ENCODE results near the gene LRP4.

Gene LRP4

DNA sequence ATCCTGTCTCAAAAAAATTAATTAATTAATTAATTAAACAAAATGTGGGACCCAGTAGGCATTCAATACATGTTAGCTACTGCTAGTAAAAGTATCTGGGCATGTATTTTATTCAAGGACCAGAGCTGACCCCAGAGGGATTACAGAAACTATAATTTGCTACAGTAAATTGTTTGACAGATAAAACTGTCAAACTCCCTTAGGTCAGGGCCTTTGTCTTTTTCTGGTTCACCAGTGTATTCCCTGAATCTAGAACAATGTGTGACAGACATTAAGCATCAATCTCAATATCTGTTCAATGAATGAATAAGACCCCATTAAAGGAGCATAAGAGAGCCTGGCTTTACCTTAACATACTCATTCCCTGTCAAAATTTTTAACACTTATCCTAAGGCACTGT lies 78.2 kb downstream of the LRP4 start:
- TF ChIP-seq, protein P1, sequence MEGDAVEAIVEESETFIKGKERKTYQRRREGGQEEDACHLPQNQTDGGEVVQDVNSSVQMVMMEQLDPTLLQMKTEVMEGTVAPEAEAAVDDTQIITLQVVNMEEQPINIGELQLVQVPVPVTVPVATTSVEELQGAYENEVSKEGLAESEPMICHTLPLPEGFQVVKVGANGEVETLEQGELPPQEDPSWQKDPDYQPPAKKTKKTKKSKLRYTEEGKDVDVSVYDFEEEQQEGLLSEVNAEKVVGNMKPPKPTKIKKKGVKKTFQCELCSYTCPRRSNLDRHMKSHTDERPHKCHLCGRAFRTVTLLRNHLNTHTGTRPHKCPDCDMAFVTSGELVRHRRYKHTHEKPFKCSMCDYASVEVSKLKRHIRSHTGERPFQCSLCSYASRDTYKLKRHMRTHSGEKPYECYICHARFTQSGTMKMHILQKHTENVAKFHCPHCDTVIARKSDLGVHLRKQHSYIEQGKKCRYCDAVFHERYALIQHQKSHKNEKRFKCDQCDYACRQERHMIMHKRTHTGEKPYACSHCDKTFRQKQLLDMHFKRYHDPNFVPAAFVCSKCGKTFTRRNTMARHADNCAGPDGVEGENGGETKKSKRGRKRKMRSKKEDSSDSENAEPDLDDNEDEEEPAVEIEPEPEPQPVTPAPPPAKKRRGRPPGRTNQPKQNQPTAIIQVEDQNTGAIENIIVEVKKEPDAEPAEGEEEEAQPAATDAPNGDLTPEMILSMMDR (IDR thresholded peaks at IDR 0.05): no peak

DNA sequence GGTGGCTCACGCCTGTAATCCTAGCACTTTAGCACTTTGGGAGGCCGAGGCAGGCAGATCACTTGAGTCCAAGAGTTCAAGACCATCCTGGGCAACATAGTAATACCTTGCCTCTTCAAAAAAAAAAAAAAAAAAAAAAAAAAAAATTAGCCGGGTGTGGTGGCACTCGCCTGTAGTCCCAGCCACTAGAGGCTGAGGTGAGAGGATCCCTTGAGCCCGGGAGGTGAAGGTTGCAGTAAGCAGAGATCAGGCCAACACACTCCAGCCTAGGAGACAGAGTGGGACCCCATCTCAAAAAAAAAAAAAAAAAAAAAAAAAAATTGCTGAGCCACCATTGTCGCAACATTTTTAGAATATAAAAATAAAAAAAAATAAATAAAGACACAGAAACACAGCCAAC lies 79.8 kb downstream of the LRP4 start:
- TF ChIP-seq, protein P1 (IDR thresholded peaks at IDR 0.05): no peak

DNA sequence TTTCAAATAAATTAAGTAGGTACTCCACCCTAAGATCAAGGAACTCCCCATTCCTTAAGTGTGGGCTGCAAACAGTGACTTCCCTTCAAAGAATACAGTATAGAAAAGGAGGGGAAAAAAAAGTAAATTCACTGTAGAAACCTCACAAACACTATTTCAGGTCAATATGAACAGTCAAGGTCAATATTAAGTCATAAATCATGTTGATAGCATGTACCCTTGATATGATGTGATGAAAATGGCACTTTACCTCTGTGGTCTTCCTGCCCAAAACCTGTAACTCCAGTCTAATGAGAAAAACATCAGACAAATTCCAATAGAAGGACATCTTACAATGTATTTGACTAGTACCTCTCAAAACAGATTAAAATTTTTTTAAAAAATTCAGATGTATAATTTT lies 80.5 kb downstream of the LRP4 start:
- TF ChIP-seq, protein P1 (IDR thresholded peaks at IDR 0.05): no peak

DNA sequence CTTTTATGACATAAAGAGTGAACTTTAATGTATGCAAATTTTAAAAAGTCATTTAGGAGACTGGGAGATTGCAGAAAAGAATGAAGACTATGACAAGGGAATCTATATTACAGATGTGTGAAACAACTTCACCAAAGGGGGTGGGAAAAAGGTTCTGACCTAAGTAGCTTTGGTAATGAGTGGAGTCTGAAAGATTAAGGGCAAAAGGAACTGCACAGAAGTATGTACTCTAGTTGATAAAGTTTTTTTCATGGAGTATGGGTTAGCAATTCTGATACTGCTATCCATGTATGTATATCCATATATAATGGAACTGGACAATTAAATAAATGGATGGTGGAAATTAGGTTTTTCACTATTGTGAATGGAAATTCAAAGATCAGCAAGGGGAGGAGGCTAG lies 81.5 kb downstream of the LRP4 start:
- TF ChIP-seq, protein P1 (IDR thresholded peaks at IDR 0.05): no peak

DNA sequence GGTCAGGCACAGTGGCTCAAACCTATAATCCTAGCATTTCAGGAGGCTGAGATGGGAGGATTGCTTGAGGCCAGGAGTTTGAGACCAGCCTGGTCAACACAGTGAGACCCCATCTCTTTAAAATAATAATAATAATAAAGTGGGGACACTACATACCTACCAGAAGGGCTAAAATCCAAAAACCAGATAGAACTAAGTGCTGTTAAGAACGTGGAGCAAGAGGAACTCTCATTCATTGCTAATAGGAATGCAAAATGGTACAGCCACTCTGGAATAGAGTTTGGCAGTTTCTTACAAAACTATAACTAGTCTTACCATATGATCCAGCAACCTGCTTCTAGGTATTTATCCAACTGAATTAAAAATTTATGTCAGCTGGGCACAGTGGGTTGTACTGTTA lies 81.9 kb downstream of the LRP4 start:
- TF ChIP-seq, protein P1 (IDR thresholded peaks at IDR 0.05): no peak

DNA sequence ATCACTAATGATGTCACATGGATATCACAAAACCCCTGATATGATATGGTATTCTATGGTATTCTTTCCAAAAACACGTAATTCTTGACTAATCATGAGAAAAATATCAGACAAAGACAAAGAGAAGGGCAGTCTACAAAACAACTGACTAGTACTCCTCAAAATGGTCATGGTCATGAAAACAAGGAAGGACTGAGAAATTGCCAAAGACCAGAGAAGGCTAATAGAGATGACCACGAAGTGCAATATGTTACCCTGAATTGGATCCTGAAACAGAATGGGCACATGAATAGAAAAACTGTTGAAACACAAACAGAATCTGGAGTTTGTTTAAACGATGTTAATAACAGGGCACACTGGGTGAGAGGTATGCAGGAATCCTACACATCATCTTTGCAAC lies 82.5 kb downstream of the LRP4 start:
- TF ChIP-seq, protein P1 (IDR thresholded peaks at IDR 0.05): no peak

DNA sequence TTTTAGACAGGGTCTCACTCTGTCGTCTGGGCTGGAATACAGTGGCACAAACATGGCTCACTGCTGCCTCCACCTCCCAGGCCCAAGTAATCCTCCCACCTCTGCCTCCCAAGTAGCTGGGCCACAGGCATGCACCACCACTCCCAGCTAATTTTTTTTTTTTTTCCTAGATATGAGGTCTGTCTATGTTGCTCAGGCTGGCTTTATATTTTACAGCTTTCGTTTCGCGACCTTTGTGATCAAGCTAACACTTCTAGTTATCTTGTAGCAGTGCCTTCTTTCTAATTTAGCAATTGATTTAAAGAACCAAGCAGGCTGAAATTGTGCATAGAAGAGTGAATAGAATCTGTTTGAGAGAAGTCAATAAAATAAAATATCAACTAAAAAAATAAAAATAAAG lies 83.5 kb downstream of the LRP4 start:
- TF ChIP-seq, protein P1 (IDR thresholded peaks at IDR 0.05): no peak

DNA sequence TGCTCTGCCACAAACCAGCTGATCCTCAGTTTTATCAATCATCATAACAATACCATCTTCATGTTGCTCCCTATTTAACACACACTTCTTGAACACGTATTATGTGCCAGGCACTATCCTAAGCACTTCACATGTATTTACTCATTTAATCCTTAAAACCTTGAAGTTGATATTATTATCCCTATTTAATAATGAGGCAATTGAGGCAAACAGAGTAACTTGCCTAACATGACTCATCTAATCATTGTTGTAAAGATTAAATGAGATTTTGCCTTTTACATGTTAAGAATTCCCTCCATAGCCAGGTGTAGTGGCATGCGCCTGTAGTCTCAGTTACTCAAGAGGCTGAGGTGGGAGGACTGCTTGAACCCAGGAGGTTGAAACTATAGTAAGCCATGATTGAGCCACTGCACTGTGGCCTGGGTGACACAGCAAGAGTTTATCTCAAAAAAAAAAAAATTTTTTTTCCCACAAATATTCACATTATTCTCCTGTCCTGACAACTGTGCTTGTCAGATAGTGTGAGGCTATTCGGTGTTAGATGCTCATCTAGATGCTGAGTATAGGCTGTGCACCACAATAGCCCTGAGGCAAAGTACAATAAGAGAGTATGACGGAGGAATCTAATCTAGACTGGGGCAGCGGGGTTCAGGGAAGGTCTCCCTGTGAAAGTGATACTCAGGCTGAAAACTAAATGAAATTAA lies 85.7 kb downstream of the LRP4 start:
- TF ChIP-seq, protein P1 (IDR thresholded peaks at IDR 0.05): no peak

All from LNCAP (cell line).